Loucy (cell line): ENCODE results near the gene OLA1.

Source experiments
- H2AFZ ChIP-seq: fragments of 200-600 bp; sonication (generic); 2 replicates; pipeline ENCODE4 v1.6.0; 2016; ENCODE audit warnings: antibody characterized with exemption, mild to moderate bottlenecking, low read length, moderate library complexity
- H3F3A ChIP-seq: fragments of 200-600 bp; 2 replicates; pipeline ENCODE4 v1.6.0; 2016; ENCODE audit warnings: antibody characterized with exemption, low read depth, mild to moderate bottlenecking
- H3K27me3 ChIP-seq: fragments of 200-600 bp; sonication (generic); 2 replicates; pipeline ENCODE4 v1.6.1; 2014; ENCODE audit warnings: low read length, mild to moderate bottlenecking; ENCODE audit not compliant: insufficient read depth, poor library complexity, severe bottlenecking
- H3K36me3 ChIP-seq: fragments of 200-600 bp; sonication (generic); 2 replicates; pipeline ENCODE4 v1.6.1; 2016; ENCODE audit warnings: low read length; ENCODE audit not compliant: insufficient read depth
- H3K4me1 ChIP-seq: fragments of 200-600 bp; sonication (generic); 2 replicates; pipeline ENCODE4 v1.5.1; 2014; ENCODE audit warnings: low read length, mild to moderate bottlenecking; ENCODE audit not compliant: insufficient read depth, poor library complexity, severe bottlenecking
- H3K4me2 ChIP-seq: fragments of 200-600 bp; sonication (generic); 2 replicates; pipeline ENCODE4 v1.6.0; 2014; ENCODE audit warnings: antibody characterized with exemption, low read length, low read depth, mild to moderate bottlenecking; ENCODE audit not compliant: poor library complexity, severe bottlenecking
- H3K4me3 ChIP-seq: fragments of 200-600 bp; sonication (generic); 2 replicates; pipeline ENCODE4 v1.5.1; 2014; ENCODE audit warnings: low read length, mild to moderate bottlenecking, mixed read lengths; ENCODE audit not compliant: poor library complexity, severe bottlenecking
- H3K79me2 ChIP-seq: fragments of 200-600 bp; sonication (generic); 2 replicates; pipeline ENCODE4 v1.6.1; 2014; ENCODE audit warnings: low read length; ENCODE audit not compliant: insufficient read depth
- H3K9ac ChIP-seq: fragments of 200-600 bp; sonication (generic); 2 replicates; pipeline ENCODE4 v1.6.0; 2014; ENCODE audit warnings: mild to moderate bottlenecking, low read depth, low read length, moderate library complexity; ENCODE audit not compliant: poor library complexity, severe bottlenecking
- H3K9me2 ChIP-seq: fragments of 200-600 bp; sonication (generic); replicated peaks from 2 replicates; pipeline ENCODE4 v1.6.1; 2016; ENCODE audit warnings: low read depth, low read length, mixed read lengths
- H3K9me3 ChIP-seq: fragments of 200-600 bp; sonication (generic); 2 replicates; pipeline ENCODE4 v1.6.1; 2014; ENCODE audit warnings: mild to moderate bottlenecking, antibody characterized with exemption, low read length, low read depth; ENCODE audit not compliant: insufficient read depth
- H4K20me1 ChIP-seq: fragments of 200-600 bp; sonication (generic); 2 replicates; pipeline ENCODE4 v1.6.0; 2014; ENCODE audit warnings: antibody characterized with exemption, low read length, mild to moderate bottlenecking; ENCODE audit not compliant: insufficient read depth, poor library complexity, severe bottlenecking
- CTCF ChIP-seq: fragments of 200-600 bp; sonication (generic); conservative IDR thresholded peaks from 2 replicates; pipeline ENCODE4 v1.5.1; 2014; ENCODE audit warnings: mild to moderate bottlenecking, antibody characterized with exemption, low read length
- EZH2phosphoT487 ChIP-seq: fragments of 200-600 bp; IDR thresholded peaks from 2 replicates; pipeline ENCODE4 v1.6.1; 2018; ENCODE audit warnings: antibody characterized with exemption, mild to moderate bottlenecking, moderate library complexity, borderline replicate concordance

Gene OLA1

GRCh38 chr2:174223388-174223787 is 24.9 kb downstream of the OLA1 start:
- peaks cover 74% of the 10 kb centered on the region for H3K36me3 ChIP-seq
- no peak overlapping the region for H3K4me2 ChIP-seq
- peaks cover 59% of the 10 kb centered on the region for H3K79me2 ChIP-seq
- H2AFZ ChIP-seq = no peak overlapping the region
- H3K27me3 ChIP-seq = no peaks in the 10 kb centered on the region
- no peaks in the 10 kb centered on the region for H3K4me1 ChIP-seq
- no peaks in the 10 kb centered on the region for H3F3A ChIP-seq
- no peaks in the 10 kb centered on the region for H3K9me2 ChIP-seq
- no peak for TF ChIP-seq EZH2phosphoT487
- TF ChIP-seq CTCF = no peak
- H4K20me1 ChIP-seq = no peaks in the 10 kb centered on the region
- H3K9ac ChIP-seq = no peak overlapping the region
- no peaks in the 10 kb centered on the region for H3K9me3 ChIP-seq
- no peak overlapping the region for H3K4me3 ChIP-seq

DNA sequence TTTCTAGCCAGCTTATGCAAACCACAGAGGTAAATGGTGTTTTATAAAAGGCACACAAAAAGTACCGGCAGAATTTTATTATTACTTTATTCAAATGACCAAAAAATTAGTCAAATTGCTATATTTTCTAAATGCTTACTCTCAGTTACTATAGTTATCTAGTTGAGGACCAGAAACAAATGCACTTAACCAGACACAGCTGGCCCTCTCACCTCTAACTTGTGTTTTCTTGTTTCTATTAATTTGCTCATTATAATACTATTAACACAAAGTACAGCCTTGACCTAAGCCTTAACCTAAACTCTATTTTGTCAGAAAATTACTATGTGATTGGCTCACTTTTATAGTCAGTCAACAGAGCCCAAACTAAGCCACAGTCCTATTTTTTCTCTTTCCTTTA is 26.2 kb downstream of the OLA1 start:
- Histone ChIP-seq H4K20me1 (no peaks in the 10 kb centered on the region), H2AFZ (no peak overlapping the region), H3K4me2 (no peak overlapping the region), H3F3A (no peaks in the 10 kb centered on the region), H3K9ac (no peak overlapping the region), H3K36me3 (peaks cover 64% of the 10 kb centered on the region), H3K4me1 (no peaks in the 10 kb centered on the region), H3K9me3 (no peaks in the 10 kb centered on the region), H3K79me2 (peaks cover 67% of the 10 kb centered on the region), H3K4me3 (no peak overlapping the region), H3K27me3 (no peaks in the 10 kb centered on the region), H3K9me2 (no peaks in the 10 kb centered on the region)
- no peak for TF ChIP-seq CTCF
- TF ChIP-seq EZH2phosphoT487 = no peak

GRCh38 chr2:174219321-174219720 is 29.0 kb downstream of the OLA1 start:
- H3K4me1 ChIP-seq = no peaks in the 10 kb centered on the region
- H2AFZ ChIP-seq = no peak overlapping the region
- H4K20me1 ChIP-seq = no peaks in the 10 kb centered on the region
- H3K4me2 ChIP-seq = no peak overlapping the region
- H3K9me3 ChIP-seq = no peaks in the 10 kb centered on the region
- H3K79me2 ChIP-seq = peaks cover 67% of the 10 kb centered on the region
- H3K4me3 ChIP-seq = no peak overlapping the region
- H3K27me3 ChIP-seq = no peaks in the 10 kb centered on the region
- peaks cover 46% of the 10 kb centered on the region for H3K36me3 ChIP-seq
- no peak overlapping the region for H3K9ac ChIP-seq
- H3F3A ChIP-seq = no peaks in the 10 kb centered on the region
- no peaks in the 10 kb centered on the region for H3K9me2 ChIP-seq
- no peak for TF ChIP-seq EZH2phosphoT487
- TF ChIP-seq CTCF = no peak
